Large intestine (tissue), 3 donors: Measurements from ENCODE around the gene ATP2B3. TPM values are rescaled to one million over a fixed set of nuclear protein-coding genes. Genes with fewer than 3 reads are reported as not detected.

ENCODE experiments used
- DNase-seq, 2 donors: peaks; one replicate each; pipeline versions ENCODE4 v3.0.0 to v3.0.0-alpha.2; 2013
- H3K27ac ChIP-seq: one replicate; pipeline ENCODE4 v1.5.1; 2013; ENCODE audit warnings: low read length
- H3K27me3 ChIP-seq: 2 replicates; pipeline ENCODE4 v1.6.1; 2013; ENCODE audit warnings: low read length; ENCODE audit not compliant: control insufficient read depth, insufficient read depth
- H3K36me3 ChIP-seq: 2 replicates; pipeline ENCODE4 v1.6.1; 2013; ENCODE audit warnings: low read length; ENCODE audit not compliant: control insufficient read depth, insufficient read depth
- H3K4me1 ChIP-seq: one replicate; pipeline ENCODE4 v1.6.1; 2013; ENCODE audit warnings: low read length; ENCODE audit not compliant: control insufficient read depth, insufficient read depth
- H3K4me3 ChIP-seq: one replicate; pipeline ENCODE4 v1.5.1; 2013; ENCODE audit warnings: low read length
- H3K9me3 ChIP-seq: one replicate; pipeline ENCODE4 v1.6.1; 2013; ENCODE audit warnings: mild to moderate bottlenecking, low read depth, low read length, moderate library complexity; ENCODE audit not compliant: control insufficient read depth
- WGBS: methylation state at CpG from one replicate; pipeline ENCODE4 v1.1.5; 2013; ENCODE audit warnings: low lambda C conversion rate; ENCODE audit not compliant: insufficient coverage; 5-methylcytosine and 5-hydroxymethylcytosine counted together
- polyA plus RNA-seq: library from polyadenylated mRNA; unstranded; fragments of 120-200 nt; gene quantifications from one replicate; pipeline ENCODE4 v1.2.1, GENCODE V29; 2013

Gene ATP2B3
- polyA plus RNA-seq, 1 donor = 1.6 TPM

DNA sequence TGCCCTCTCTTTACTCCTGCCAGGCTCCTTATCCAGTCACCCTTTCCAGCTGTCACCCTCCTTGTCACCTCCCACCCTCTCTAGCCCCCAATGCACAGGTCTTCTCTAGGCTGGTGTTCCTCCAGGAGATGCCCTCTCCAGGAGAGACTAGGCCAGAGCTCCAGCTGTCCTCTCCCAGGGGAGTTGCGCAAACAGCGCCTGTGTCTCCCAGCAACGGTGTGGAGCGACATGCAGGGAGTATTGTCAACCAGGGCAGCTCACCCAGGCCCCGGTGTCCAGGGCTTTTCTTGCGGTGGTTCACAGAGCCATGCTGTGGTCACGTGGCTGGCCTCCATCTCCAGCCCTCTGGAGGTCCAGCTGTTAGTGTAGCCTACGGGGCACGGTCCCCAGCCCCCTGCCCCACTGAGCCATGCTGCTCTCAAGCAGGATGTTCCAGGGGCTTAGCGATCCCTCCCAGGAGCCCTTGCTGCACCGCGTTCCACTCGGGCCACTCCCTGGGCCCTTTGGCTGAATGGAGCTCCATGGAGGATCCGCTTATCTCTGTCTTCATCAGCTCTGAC, 46.7 kb downstream of the ATP2B3 start:
- no peak overlapping the region for H3K27ac ChIP-seq
- H3K9me3 ChIP-seq = no peaks in the 10 kb centered on the region
- no peaks in the 10 kb centered on the region for H3K36me3 ChIP-seq
- no peak for DNase-seq
- H3K4me1 ChIP-seq = no peaks in the 10 kb centered on the region
- no CpG with 5 or more reads among the region's 14 CpGs for WGBS
- no peak overlapping the region for H3K4me3 ChIP-seq
- H3K27me3 ChIP-seq = no peaks in the 10 kb centered on the region

DNA sequence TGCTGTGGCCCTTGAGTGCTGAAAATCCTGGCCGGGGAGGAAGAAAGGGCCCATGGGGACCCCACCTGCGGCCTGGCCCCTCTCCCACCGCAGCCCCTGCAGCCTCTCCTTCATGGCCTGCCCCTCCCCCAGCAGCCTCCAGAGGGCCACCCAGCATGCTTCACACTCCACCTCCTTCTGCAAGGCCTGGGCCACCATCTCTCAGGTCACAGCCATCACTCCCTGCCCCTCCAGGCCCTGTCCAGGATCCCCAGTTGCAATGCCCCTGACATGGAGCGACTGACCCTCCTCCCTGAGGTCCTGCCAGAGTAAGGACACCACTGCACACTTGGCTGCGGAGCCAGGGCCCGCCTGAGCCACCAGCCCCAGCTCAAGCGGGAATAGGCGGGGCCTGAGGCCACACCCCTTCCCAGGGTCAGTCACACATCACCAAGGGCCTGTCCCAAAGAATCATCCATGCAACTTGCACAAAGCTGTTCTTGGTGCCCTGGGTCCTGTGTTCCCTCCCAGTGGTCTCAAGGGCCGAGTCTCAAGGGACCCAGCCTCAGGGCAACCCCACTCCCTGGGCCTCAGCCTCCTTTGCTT, 48.6 kb downstream of the ATP2B3 start:
- Histone ChIP-seq H3K4me3 (no peak overlapping the region), H3K36me3 (no peaks in the 10 kb centered on the region), H3K27ac (no peak overlapping the region), H3K4me1 (no peaks in the 10 kb centered on the region), H3K9me3 (no peaks in the 10 kb centered on the region), H3K27me3 (no peaks in the 10 kb centered on the region)
- no CpG with 5 or more reads among the region's 9 CpGs for WGBS
- DNase-seq = no peak

DNA sequence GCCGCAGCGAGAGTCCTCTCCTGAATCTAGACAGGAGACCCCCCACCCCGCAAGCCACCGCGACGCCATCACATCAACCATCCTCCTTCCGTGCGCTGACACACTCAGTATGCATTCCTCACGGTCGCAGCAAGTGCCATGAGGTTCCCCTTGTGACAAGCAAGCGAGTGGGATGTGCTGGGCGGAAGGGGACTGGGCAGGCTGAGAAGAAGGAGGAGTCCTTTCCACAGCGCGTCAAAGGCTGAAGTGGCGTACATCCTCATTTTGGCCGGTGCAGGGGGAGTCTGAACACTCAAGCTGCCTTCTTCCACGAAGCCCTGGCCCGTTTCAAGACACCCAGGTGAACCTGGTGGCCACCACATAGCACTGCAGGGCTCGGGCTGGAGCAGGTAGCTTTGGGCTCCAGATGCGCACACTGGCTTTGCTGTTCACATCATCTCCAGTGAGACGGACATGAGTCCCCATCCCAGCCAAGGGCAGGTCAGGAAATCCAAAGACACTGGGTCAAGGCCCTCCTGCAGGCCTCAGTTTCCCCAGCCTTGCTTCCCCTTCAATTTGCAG, 51.1 kb downstream of the ATP2B3 start:
- H3K36me3 ChIP-seq = no peaks in the 10 kb centered on the region
- DNase-seq = no peak
- no peaks in the 10 kb centered on the region for H3K9me3 ChIP-seq
- H3K27ac ChIP-seq = no peak overlapping the region
- no peaks in the 10 kb centered on the region for H3K4me1 ChIP-seq
- WGBS = no CpG with 5 or more reads among the region's 21 CpGs
- no peak overlapping the region for H3K4me3 ChIP-seq
- no peaks in the 10 kb centered on the region for H3K27me3 ChIP-seq

DNA sequence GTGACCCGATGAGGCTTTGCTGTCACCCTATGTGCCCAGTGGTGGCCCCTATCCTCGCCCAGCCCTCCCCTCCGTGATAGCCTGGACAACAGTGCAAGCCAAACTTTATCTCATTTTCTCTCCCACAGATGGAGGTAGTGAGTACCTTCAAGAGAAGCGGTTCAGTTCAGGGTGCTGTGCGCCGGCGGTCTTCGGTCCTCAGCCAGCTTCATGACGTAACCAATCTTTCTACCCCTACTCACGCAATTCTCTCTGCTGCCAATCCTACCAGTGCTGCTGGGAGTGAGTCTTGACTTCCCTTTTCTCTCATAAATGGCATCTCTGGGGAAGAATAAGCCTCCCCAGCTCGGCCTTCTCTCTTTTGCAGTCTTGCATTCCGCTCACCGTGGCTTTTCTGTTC, 52.0 kb downstream of the ATP2B3 start:
- no CpG with 5 or more reads among the region's 13 CpGs for WGBS
- no peaks in the 10 kb centered on the region for H3K4me1 ChIP-seq
- no peak overlapping the region for H3K4me3 ChIP-seq

DNA sequence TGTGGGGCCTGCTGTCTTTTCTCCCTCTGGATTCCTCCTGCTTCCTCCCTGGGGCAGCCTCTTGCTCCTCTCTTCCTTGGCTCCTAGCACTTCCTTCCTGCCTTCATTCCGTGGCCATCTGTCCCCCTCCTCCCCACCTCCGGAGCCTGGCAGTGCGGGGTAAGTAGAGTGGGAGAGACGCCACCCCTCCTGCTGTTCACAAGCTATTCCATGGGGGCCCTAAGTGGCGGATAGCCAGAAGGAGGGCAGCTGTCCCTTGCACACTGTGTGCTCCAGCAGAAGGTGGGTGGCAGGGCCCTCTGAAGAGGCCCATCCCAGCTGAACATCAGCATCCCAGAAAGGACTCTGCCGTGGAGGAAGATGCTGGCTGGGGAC, 54.1 kb downstream of the ATP2B3 start:
- H3K27ac ChIP-seq = no peak overlapping the region
- no peaks in the 10 kb centered on the region for H3K36me3 ChIP-seq
- no peaks in the 10 kb centered on the region for H3K4me1 ChIP-seq
- no CpG with 5 or more reads among the region's 6 CpGs for WGBS
- H3K9me3 ChIP-seq = no peaks in the 10 kb centered on the region
- no peak overlapping the region for H3K4me3 ChIP-seq
- DNase-seq = no peak
- no peaks in the 10 kb centered on the region for H3K27me3 ChIP-seq

More for the DNA sequence above, 52.0 kb downstream of the ATP2B3 start:
- Histone ChIP-seq H3K27ac (no peak overlapping the region), H3K9me3 (no peaks in the 10 kb centered on the region), H3K36me3 (no peaks in the 10 kb centered on the region), H3K27me3 (no peaks in the 10 kb centered on the region)
- no peak for DNase-seq

DNA sequence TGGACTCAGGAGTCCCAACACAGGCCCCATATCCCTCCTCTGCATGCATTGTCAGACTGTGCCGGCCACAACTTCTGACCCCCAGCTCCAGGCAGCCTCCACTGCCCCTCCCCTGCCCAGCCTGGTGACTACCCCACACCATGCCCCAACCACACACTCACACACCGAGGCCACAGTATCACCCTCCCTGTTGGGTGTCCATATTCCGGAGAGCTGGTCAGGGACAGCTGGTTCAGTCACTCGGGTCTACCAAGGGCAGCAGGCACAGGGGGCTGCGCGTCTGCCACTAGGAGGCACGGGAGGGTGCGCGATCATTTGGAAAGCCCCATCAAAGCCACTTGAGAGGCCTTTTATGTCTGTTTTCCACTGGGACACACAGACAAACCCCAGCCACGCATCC, 55.2 kb downstream of the ATP2B3 start:
- peaks cover 2% of the 10 kb centered on the region for H3K4me1 ChIP-seq
- H3K36me3 ChIP-seq = no peaks in the 10 kb centered on the region
- no peaks in the 10 kb centered on the region for H3K27me3 ChIP-seq
- H3K9me3 ChIP-seq = no peaks in the 10 kb centered on the region
- no peak for DNase-seq
- WGBS = no CpG with 5 or more reads among the region's 10 CpGs
- no peak overlapping the region for H3K4me3 ChIP-seq
- no peak overlapping the region for H3K27ac ChIP-seq

DNA sequence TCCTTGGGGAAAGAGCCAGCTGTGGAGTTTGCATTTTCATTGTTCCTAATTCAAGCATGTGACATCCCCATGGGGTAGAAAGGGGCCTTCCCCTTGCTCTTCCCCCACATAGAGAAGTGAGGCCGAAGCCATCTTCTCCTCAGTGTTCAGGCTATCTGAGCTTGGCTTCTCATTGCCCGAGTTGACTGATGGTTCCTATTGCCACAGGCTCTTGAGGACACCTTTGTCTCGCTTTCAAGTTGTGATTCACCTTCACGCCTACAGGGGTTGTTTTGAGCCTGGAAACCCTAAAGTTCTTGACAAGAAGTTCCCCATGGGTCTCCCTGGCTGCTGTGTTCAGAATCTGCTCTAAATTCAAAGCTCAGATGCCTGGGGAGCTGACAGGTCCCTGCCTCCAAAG, 56.5 kb downstream of the ATP2B3 start:
- H3K4me1 ChIP-seq = peaks cover 2% of the 10 kb centered on the region
- no peak for DNase-seq
- no peaks in the 10 kb centered on the region for H3K36me3 ChIP-seq
- H3K27me3 ChIP-seq = no peaks in the 10 kb centered on the region
- H3K9me3 ChIP-seq = no peaks in the 10 kb centered on the region
- no peak overlapping the region for H3K27ac ChIP-seq
- H3K4me3 ChIP-seq = no peak overlapping the region
- WGBS = no CpG with 5 or more reads among the region's 4 CpGs

DNA sequence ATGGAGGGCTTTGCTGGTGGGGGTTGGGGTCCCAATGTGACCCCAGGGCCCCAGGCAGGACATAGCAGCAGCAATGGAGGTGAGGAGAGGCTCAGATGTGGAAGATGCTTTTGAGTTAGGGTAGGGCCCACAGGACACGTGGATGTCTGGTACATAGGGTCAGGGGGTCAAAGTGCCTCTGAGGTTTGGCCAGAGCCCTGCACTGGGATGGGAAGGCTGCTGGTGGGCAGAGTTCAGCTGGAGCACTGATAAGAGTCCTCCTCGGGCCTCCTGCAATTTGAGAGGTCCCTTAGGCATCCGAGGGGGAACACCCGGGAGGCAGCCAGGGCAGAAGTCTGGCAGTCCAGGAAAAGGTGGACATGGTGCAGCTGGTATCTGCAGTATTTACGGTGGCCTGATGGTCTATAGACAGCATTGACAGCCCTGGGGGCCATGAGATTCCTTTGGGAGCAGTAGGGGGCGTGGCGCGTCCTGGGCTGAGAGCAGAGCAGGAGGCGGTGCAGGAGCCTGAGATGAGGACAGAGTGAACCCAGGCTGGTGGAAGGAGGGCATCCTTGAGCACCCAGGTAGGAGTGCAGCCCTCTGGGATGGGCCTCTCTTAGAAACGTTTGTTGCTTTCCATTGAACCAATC, 58.9 kb downstream of the ATP2B3 start:
- no peaks in the 10 kb centered on the region for H3K27me3 ChIP-seq
- WGBS = no CpG with 5 or more reads among the region's 10 CpGs
- no peaks in the 10 kb centered on the region for H3K9me3 ChIP-seq
- H3K36me3 ChIP-seq = no peaks in the 10 kb centered on the region
- peak in 1 of 2 donors; percentile 22 for DNase-seq
- H3K4me3 ChIP-seq = no peak overlapping the region
- H3K27ac ChIP-seq = no peak overlapping the region
- peaks cover 2% of the 10 kb centered on the region for H3K4me1 ChIP-seq

DNA sequence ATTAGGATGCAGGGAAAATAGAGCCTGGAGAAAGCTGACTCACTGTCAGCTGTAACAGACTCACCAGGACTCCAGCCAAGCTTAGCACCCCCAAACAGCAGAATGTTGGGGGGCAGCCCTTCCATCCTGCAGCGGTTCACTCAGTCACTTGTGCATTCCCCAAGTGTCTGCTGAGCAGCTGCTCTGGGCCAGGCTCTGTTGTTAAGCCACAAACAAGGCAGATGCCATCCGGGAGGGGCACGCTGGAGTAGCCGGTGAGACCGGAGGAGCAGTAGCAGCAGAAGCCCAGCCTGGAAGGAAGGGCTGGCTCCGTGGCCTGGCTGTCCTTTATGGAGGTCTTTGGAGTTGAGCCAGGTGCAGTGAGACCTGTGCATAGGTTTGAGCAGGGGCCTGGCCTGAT, 59.5 kb downstream of the ATP2B3 start:
- H3K4me3 ChIP-seq = no peak overlapping the region
- no peaks in the 10 kb centered on the region for H3K9me3 ChIP-seq
- no peak overlapping the region for H3K27ac ChIP-seq
- no peaks in the 10 kb centered on the region for H3K36me3 ChIP-seq
- no peak for DNase-seq
- H3K4me1 ChIP-seq = peaks cover 2% of the 10 kb centered on the region
- WGBS = no CpG with 5 or more reads among the region's 6 CpGs
- H3K27me3 ChIP-seq = no peaks in the 10 kb centered on the region

DNA sequence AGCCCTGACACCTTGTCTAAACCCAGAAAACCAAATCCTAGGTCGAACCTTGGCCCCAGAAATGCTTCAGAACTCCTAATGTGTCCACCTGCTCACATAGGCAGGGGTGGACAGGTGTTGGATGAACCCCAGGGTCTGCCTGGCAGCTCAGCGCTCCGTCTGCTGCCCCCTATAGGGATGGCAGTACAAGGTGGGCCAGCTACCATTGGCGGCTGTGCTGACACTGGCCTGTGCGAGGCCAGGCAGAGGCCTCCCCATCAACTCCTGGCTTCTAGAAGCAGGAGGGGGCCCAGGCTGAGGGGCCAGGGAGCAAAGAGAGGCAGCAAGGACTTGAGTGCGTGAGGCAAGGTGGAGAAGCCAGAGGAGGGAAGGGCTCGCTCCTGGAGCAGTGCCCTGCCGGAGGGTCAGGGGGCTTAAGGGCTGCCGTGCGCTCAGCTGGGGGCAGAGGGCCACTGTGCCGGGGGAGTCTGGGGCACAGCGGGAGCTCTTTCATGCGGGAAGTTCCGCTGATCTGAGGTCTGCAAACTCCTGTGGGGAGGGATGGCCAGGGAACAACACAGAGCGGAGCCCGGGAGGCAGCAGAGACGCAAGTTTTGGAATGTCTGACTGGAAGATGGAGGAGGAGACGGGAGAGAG, 60.9 kb downstream of the ATP2B3 start:
- Histone ChIP-seq H3K36me3 (no peaks in the 10 kb centered on the region), H3K4me3 (no peak overlapping the region), H3K4me1 (peaks cover 2% of the 10 kb centered on the region), H3K9me3 (no peaks in the 10 kb centered on the region), H3K27ac (no peak overlapping the region), H3K27me3 (no peaks in the 10 kb centered on the region)
- no peak for DNase-seq
- 80% methylated on average over 1 of the region's 18 CpGs for whole genome bisulfite sequencing
